HUES48 (cell line): ENCODE results near the gene HYAL3.
A peak's percentile ranks its signal among the peaks of the same experiment; 100 is the strongest.

ENCODE experiments used
- H3K27ac ChIP-seq: one replicate; pipeline ENCODE4 v1.7.0; 2013; ENCODE audit warnings: low read depth, low read length, inconsistent platforms
- H3K27me3 ChIP-seq: 2 replicates; pipeline ENCODE4 v1.6.1; 2013; ENCODE audit warnings: mild to moderate bottlenecking, low read length; ENCODE audit not compliant: control insufficient read depth, insufficient read depth
- H3K36me3 ChIP-seq: 2 replicates; pipeline ENCODE4 v1.6.1; 2013; ENCODE audit warnings: low read length; ENCODE audit not compliant: control insufficient read depth, insufficient read depth
- H3K4me1 ChIP-seq: 2 replicates; pipeline ENCODE4 v1.6.1; 2013; ENCODE audit warnings: mild to moderate bottlenecking, low read length; ENCODE audit not compliant: control insufficient read depth, insufficient read depth
- H3K4me3 ChIP-seq: 2 replicates; pipeline ENCODE4 v1.5.1; 2013; ENCODE audit warnings: mild to moderate bottlenecking, low read depth, low read length
- H3K9ac ChIP-seq: 2 replicates; pipeline ENCODE4 v1.6.1; 2013; ENCODE audit warnings: mild to moderate bottlenecking, low read depth, low read length, moderate library complexity
- H3K9me3 ChIP-seq: 2 replicates; pipeline ENCODE4 v1.6.1; 2013; ENCODE audit warnings: low read length; ENCODE audit not compliant: control insufficient read depth, insufficient read depth

HYAL3 gene

GRCh38 chr3:50294492-50295403, 4.5 kb downstream of the HYAL3 start:
- Histone ChIP-seq H3K27ac (no peak overlapping the region), H3K27me3 (no peaks in the 10 kb centered on the region), H3K36me3 (peaks cover 9% of the 10 kb centered on the region), H3K9me3 (no peaks in the 10 kb centered on the region), H3K9ac (no peak overlapping the region), H3K4me3 (no peak overlapping the region), H3K4me1 (peaks cover 9% of the 10 kb centered on the region)

- H3K27me3 ChIP-seq, result no peaks in the 10 kb centered on the region
- H3K4me3 ChIP-seq, result no peak overlapping the region
- peaks cover 7% of the 10 kb centered on the region for H3K4me1 ChIP-seq
- H3K27ac ChIP-seq, result no peak overlapping the region
- H3K9ac ChIP-seq, result no peak overlapping the region
- no peaks in the 10 kb centered on the region for H3K9me3 ChIP-seq
- peaks cover 16% of the 10 kb centered on the region for H3K36me3 ChIP-seq
Observed at GRCh38 chr3:50294089-50294488, 5.1 kb downstream of the HYAL3 start.

GRCh38 chr3:50293079-50293801, 6.0 kb downstream of the HYAL3 start:
- Histone ChIP-seq H3K27me3 (no peaks in the 10 kb centered on the region), H3K9ac (peak overlapping the region; percentile 34; the same call in 1 of the 2 replicates), H3K36me3 (peaks cover 24% of the 10 kb centered on the region), H3K9me3 (no peaks in the 10 kb centered on the region), H3K4me1 (peaks cover 7% of the 10 kb centered on the region), H3K27ac (no peak overlapping the region), H3K4me3 (no peak overlapping the region)

GRCh38 chr3:50292159-50293078, 6.8 kb downstream of the HYAL3 start, which contains the start of gene IFRD2:
Gene IFRD2, minus strand, starts transcription at chr3:50292429. Its CDS starts 155 bp downstream, at chr3:50292274.
- peak within 1 kb of the TSS; percentile 86 for H3K4me3 ChIP-seq
- peak within 1 kb of the TSS; percentile 80 for H3K27ac ChIP-seq
- no peaks in the 10 kb centered on the region for H3K27me3 ChIP-seq
- peaks cover 7% of the 10 kb centered on the region for H3K4me1 ChIP-seq
- H3K9me3 ChIP-seq, result no peaks in the 10 kb centered on the region
- H3K9ac ChIP-seq, result peak within 1 kb of the TSS; percentile 76
- H3K36me3 ChIP-seq, result peaks cover 33% of the 10 kb centered on the region

GRCh38 chr3:50290161-50290641, 9.0 kb downstream of the HYAL3 start:
- no peaks in the 10 kb centered on the region for H3K27me3 ChIP-seq
- peaks cover 42% of the 10 kb centered on the region for H3K36me3 ChIP-seq
- peaks cover 7% of the 10 kb centered on the region for H3K4me1 ChIP-seq
- no peak overlapping the region for H3K9ac ChIP-seq
- no peak overlapping the region for H3K27ac ChIP-seq
- no peaks in the 10 kb centered on the region for H3K9me3 ChIP-seq
- H3K4me3 ChIP-seq, result no peak overlapping the region

GRCh38 chr3:50289130-50289529, 10.1 kb downstream of the HYAL3 start:
- no peaks in the 10 kb centered on the region for H3K27me3 ChIP-seq
- no peak overlapping the region for H3K4me3 ChIP-seq
- H3K36me3 ChIP-seq, result peaks cover 42% of the 10 kb centered on the region
- no peaks in the 10 kb centered on the region for H3K9me3 ChIP-seq
- peaks cover 7% of the 10 kb centered on the region for H3K4me1 ChIP-seq
- no peak overlapping the region for H3K27ac ChIP-seq
- no peak overlapping the region for H3K9ac ChIP-seq

- Histone ChIP-seq H3K27me3 (no peaks in the 10 kb centered on the region), H3K36me3 (peaks cover 42% of the 10 kb centered on the region), H3K4me3 (no peak overlapping the region), H3K27ac (no peak overlapping the region), H3K9me3 (no peaks in the 10 kb centered on the region), H3K9ac (no peak overlapping the region), H3K4me1 (peaks cover 7% of the 10 kb centered on the region)
Observed at GRCh38 chr3:50288387-50289007, 10.7 kb downstream of the HYAL3 start.

GRCh38 chr3:50287262-50287661, 11.9 kb downstream of the HYAL3 start:
- peaks cover 42% of the 10 kb centered on the region for H3K36me3 ChIP-seq
- peaks cover 5% of the 10 kb centered on the region; the same call in 1 of the 2 replicates for H3K4me1 ChIP-seq
- no peak overlapping the region for H3K4me3 ChIP-seq
- no peak overlapping the region for H3K27ac ChIP-seq
- no peaks in the 10 kb centered on the region for H3K9me3 ChIP-seq
- H3K27me3 ChIP-seq, result no peaks in the 10 kb centered on the region
- no peak overlapping the region for H3K9ac ChIP-seq

- no peaks in the 10 kb centered on the region for H3K9me3 ChIP-seq
- no peak overlapping the region for H3K9ac ChIP-seq
- no peaks in the 10 kb centered on the region for H3K27me3 ChIP-seq
- no peak overlapping the region for H3K4me3 ChIP-seq
- H3K27ac ChIP-seq, result no peak overlapping the region
- H3K4me1 ChIP-seq, result peaks cover 4% of the 10 kb centered on the region; the same call in 1 of the 2 replicates
- peaks cover 42% of the 10 kb centered on the region for H3K36me3 ChIP-seq
Observed at GRCh38 chr3:50286322-50287227, 12.6 kb downstream of the HYAL3 start.
